ENCODE data around the gene KMT2B.
"Not testable (repeated sequence)": the region's sequence is repeated elsewhere in the genome, so short reads cannot be mapped to it uniquely, and the experiment has no call there.

Gene KMT2B

GRCh38 chr19:35757231-35757748 is 39.5 kb downstream of the KMT2B start:
- DNase-seq (ENCODE audit: low read depth): peak; percentile 92

DNA sequence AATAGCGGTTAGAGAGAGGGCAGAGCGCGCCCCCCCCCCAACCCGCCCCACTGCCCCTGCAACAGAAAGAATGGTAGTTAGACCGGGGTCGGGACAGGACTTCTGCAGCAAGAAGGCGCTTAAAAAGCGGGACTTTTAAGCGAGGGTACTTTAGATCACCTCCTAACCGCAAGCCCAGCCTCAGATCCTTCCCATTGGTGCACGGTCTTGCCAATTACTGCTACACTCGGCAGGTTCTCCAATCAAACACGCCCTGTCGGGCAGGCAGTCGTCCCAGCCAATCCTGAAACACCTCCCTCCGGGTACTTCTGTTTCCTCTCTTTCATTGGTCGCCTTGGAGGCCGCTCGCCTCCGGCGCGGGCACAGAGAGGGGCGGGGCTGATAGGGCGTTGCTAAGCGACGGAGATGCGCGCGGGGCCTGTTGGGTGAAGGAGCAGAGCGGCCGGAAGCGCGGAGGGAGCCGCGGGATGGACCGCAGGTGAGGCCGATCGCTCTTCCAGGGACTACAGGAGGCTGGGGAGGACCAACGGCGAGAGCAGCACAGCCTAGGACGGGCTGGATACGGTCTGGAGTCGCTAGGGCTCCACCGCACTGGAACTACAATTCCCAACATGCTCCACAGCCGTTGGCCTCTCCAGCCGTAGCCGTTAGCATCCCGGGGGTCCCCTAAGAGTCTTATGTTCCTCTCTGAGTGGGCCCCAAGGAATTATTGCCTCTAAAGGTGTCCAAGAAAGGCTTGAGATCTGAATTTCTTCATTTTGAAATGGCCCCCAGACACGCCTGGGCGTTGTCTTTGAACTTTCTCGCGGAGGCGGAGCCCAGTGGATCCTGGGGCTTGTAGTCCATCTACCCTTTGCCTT is 40.2 kb downstream of the KMT2B start, which contains the start of gene PROSER3:
PROSER3 (plus strand) TSS at position 428 of the 860 bp plus-strand sequence; CDS start at position 468, 40 bp downstream.
- peak; percentile 100 for DNase-seq (ENCODE audit: low read depth)

DNA sequence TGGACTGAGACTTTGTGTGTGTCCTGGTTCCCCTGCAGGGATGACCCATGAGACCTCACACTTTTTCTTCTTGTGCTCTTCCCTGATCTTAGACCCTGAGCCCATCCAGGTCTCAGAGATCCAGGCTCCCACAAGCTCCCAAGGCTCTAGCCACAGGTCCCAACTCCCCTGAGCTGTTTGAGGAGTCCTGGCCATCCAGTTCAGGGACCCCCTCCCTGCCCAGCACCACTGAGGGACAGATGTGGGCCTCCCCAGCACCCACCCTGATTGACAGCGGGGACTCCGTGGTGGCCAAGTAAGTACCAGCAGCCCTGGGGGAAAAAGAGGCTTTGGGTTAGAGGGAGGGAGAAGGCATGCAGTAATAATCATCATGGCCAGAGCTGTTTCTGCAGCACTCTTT is 41.9 kb downstream of the KMT2B start:
- DNase-seq (ENCODE audit: low read depth): no peak

DNA sequence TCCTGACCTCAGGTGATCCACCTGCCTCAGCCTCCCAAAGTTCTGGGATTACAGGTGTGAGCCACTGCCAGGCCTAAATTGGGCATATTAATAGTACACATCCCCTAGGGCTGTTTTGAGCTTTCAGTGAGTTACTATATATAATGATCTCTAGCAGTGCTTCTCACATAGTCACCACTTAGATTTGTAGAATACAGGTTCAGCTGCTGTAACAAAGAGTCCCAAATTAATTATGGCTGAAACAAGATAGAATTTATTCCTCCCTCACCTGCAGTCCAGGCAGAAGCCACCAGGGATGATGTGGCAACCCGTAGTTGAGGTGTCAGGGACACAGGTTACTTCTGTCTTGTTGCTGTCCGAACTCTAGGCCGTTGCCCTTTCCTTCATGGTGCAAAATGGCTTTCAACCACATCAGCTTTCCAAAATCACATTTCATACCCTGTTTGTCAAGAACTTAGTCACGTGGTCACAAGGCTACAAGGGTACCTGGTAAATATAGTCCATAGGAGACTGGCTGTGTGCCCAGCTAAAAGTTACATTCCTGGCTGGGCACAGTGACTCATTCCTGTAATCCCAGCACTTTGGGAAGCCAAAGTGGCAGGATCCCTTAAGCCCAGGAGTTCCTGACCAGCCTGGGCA is 43.0 kb downstream of the KMT2B start:
- DNase-seq (ENCODE audit: low read depth): peak; percentile 12

DNA sequence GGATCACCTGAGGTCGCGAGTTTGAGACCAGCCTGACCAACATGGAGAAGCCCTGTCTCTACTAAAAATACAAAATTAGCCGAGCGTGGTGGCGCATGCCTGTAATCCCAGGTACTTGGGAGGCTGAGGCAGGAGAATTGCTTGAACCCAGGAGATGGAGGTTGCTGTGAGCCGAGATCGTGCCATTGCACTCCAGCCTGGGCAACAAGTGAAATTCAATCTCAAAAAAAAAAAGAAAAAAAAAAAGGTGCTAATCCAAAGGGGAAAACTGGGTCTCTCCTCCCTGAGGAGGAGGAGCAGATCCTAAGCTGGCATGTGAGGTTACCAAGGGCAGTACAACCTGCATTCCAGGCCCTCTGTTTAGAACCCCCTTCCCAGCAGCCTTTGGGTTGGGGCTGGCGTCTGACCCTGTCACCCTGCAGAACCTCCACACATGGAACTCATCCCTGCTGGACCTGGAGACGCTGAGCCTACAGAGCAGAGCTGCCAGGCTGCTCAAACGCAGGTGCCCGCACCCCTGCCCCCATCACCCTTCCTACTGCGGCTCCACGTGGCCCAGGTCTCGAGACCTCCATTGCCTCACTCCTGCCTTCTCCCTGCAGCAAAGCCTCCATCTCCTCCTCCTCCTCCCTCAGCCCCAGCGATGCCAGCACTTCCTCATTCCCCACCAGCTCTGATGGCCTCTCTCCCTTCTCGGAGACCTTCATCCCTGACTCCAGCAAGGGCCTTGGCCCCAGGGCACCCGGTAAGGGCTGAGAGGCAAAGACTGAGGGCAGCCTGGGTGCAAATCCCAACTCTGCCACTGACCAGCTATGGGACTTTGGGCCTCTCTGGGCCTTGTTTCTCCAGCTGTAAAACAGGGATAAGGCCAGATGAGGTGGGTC is 46.9 kb downstream of the KMT2B start:
- no peak for DNase-seq (ENCODE audit: low read depth)

DNA sequence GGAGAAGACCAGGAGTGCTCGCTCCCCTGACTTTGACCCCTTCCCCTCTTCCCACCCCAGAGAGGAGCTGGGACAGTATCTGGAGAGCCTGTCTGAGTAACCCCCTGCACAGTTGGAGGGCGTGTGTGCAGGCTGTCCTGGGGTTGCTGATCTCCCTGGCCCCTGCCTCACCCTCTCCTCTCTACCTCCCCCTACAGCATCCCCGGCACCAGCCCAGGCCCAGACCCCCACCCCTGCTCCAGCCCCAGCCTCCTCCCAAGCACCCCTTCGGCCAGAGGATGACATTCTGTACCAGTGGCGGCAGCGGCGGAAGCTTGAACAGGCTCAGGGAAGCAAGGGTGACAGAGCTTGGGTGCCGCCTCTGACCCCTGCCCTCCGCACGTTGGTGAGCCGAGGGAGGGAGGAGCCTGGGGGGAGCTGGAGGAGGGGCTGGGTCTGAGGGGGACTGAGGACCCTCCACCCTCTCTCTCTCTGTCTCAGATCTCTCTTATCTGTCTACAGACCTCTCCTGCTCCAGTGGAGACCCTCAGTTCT is 48.8 kb downstream of the KMT2B start:
- no peak for DNase-seq (ENCODE audit: low read depth)

DNA sequence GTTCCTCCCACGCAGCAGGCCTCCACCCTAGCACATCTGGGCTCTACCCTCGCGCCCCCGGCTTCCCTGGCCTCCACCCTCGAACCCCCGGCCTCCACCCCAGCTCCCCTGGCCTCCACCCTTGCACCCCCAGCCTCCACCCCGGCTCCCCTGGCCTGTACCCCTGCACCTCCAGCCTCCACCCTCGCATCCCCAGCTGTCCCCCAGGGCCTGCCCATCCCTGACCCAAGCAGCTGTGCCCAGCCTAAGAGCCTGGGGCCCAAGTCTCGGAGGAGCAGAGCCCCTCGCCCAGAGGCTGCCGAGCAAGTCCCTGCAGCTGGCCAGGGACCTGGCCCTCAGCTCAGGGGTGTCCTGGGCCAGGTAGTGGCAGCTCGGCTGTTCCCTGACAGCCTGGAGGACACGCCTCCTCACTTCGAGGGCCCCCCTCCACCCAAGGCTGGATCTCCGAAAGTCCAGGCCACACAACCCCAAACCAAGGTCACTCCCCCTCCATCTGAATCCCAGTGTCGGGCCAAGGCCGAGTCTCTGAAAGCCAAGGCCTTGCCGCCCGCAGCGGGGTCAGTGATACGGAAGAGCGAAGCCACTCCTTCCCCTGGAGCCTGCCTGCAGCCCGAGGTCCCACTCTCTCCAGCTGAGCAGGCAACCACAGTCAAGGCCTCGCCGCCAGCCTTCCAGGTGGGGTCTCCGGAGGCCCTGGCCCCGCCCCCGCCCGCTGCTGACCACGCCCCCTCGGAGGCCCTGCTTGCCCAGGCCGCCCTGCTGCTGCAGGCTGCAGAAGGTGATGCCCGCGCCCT is 49.7 kb downstream of the KMT2B start:
- no peak for DNase-seq (ENCODE audit: low read depth)

DNA sequence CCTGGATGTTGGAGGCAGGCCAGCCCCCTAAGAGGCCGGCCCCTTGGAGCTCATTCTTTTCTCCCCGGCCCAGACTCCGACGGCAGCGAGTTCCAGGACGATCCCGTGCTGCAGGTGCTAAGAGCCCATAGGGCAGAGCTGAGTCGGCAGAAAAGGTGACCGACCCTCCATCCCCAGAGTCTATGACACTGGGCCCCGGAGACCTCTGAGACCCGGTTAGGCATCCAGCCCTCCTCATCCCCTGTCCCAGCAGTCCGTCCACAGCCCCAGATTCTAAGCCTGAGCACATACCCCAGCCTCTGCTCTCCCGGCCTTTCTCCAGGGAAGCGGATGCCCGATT is 50.2 kb downstream of the KMT2B start:
- DNase-seq (ENCODE audit: low read depth): no peak

DNA sequence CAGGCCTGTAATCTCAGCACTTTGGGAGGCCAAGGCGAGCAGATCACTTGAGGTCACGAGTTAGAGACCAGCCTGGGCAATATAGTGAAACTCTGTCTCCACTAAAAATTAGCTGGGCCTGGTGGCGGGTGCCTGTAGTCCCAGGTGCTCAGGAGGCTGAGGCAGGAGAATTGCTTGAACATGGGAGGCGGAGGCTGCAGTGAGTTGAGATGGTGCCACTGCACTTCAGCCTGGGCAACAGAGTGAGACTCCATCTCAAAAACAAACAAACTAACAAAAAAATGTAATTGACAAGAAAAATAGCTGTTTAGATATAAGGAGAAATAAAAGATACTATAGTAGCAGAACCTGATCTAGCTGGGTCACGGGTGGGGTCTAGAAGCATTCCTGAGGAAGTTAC is 54.6 kb downstream of the KMT2B start:
- DNase-seq (ENCODE audit: low read depth): not testable (repeated sequence)

DNA sequence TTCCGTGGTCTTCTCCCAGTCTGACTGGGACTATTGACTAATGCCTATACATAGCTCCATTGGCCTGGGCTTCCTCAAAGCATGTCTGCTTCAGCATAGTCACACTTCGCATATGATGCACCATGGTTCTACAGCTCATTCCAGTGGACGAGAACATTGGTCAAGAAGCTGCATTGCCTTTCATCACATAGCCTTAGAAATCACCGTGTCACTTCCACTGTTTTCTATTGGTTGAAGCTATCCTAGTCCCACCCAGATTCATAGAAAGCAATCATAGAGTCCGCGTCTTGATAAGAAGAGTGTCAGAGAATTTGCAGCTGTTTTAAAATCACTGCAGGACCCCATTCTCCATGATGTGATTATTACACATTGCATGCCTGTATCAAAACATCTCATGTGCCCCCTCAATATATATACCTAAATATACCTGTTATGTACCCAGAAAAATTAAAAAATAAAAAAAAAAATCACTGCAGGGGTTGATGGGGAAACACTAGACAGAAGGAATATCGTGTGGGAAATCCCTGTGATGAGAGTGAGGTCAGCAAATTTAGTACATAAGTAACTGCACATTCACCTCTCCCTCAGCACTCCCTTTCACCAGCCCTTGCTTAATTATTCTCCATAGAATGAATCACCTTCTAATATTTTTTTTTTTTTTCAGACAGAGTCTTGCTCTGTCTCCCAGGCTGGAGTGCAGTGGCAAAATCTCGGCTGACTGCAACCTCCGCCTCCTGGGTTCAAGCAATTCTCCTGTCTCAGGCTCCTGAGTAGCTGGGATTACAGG is 55.4 kb downstream of the KMT2B start:
- no peak for DNase-seq (ENCODE audit: low read depth)

DNA sequence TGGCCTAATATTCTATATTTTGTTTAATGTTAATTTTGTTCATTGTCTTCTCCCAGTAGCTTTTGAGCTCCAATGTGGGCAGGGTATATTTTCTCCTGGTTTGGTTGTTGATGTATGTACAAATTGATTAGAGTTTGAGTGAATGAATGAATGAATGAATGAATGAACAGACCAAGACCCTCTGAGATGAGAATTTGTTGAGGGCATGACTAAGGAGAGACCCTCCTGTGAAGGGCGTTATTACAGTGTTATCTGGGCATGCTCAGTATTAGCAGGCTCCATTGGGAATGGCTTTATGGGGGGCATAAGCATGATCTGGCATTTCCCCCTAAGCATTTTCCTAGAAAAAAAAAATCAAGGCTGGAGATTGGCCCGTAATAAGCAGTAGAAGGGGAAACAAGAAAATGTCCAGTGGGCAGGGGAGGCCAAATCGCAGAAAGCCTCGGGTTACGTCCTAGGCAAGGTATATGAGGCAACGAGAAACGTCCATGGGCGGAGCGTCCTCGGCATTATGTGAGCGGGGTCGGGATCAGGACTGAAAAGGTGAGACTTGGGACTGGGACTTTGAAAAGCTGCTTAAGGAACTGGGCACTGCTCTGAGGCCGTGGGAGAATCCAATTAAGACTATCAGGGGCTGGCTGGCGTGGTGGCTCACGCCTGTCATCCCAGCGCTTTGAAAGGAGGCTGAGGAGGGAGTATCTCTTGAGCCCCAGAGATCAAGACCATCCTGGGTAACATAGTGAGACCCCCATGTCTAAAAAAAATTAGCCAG is 56.7 kb downstream of the KMT2B start:
- DNase-seq (ENCODE audit: low read depth): no peak

GRCh38 chr19:35775046-35775297 is 57.2 kb downstream of the KMT2B start:
- DNase-seq (ENCODE audit: low read depth): no peak

DNA sequence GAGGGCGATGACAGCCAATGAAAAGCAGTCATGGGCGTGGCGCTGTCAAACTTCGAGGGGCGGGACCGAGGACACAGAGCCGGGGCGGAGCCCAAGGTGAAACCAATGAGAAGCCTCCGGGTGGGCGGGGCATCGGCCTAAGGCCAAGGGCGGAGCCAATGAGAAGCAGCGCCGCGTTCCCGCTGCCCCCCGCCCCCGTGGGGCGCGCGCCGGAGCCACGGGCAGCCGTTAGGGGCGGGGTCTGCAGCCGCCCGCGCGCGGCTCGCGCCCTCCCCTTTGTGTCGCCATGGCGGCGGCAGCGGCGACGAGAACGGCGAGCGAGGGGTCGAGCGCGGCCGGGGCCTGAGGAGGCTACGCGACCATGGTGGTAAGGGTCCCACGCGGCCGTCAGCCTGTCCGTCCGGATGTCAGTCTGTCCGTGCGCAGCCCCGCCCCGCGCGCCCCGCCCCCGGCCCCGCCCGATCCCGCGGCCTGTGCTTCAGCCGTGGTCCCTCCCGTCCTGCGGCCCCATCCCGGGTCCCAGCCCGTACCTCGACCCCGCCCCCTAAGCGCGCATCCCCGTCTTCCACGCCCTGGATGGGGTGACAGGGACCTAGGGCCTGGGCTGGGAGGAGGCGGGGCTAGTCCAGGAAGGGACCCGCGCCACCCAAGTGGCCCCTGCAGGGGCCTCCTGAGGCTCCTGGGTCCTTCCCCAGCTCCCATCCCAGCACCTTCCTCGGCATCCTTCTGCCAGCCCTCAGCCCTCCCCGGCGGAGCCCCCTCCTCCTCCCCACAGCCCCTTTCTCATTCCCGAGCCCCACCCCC is 57.7 kb downstream of the KMT2B start, which contains the start of gene ARHGAP33:
ARHGAP33 (plus strand) TSS at position 267 of the 804 bp plus-strand sequence; CDS start at position 362, 95 bp downstream.
- peak; percentile 91 for DNase-seq (ENCODE audit: low read depth)

GRCh38 chr19:35776102-35776788 is 58.4 kb downstream of the KMT2B start:
- no peak for DNase-seq (ENCODE audit: low read depth)

DNA sequence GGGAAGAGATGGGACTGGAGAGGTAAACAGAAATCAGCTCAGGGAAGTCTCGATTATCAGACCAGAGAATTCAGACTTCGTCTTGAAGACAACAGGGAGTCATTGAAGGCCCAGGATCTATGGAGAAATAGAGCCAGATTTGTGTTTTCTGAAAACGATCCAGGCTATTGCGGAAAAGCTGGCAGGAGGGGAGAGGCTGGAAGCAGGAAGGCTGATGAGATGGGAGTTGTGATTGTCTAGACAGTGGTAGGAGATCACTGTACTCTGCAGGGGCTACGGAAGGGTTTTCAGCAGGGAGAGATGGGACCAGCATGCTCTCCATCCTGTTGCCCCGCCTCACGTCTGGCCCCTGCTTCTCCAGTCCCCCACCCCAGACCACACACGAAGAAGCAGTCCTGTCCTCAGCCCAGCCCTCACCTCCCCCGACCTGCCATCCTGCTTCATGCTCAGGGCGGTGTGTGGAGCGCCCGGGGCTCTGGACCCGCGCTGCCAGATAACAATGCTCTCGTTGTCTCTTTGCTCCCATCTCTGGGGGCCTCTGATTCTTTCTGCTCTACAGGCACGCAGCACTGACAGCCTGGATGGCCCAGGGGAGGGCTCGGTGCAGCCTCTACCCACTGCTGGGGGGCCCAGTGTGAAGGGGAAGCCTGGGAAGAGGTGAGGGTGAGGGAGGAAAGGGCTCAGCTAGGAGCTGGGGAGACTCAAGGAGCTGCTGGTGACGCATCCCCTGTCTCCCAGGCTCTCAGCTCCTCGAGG is 59.5 kb downstream of the KMT2B start:
- no peak for DNase-seq (ENCODE audit: low read depth)

GRCh38 chr19:35777961-35778360 is 60.2 kb downstream of the KMT2B start:
- DNase-seq (ENCODE audit: low read depth): no peak

DNA sequence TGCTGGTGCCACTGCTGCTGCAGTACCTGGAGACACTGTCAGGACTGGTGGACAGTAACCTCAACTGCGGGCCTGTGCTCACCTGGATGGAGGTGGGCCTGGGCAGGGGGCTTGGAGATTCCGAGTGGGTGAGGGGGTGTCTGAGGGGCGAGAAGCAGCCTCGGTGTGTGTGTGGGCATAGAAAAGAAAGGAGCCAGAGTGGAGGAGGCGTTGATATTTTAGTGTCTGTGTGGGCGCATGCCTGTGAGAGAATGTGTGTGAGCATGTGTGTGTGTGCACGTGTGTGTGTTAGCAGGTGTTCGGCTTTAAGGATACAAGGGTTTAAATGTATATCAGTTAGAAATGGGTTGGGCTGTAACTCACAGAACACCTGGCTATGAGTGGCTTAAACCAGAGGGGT is 61.2 kb downstream of the KMT2B start:
- no peak for DNase-seq (ENCODE audit: low read depth)

GRCh38 chr19:35780058-35780457 is 62.3 kb downstream of the KMT2B start:
- no peak for DNase-seq (ENCODE audit: low read depth)

Measured in fibroblast of gingiva (primary cell).